ENCODE results near the gene MFSD12. TPM values are rescaled to one million over a fixed set of nuclear protein-coding genes. Genes with fewer than 3 reads are reported as not detected.

Gene MFSD12
- polyA plus RNA-seq, 1 experiment: 23.7 TPM

DNA sequence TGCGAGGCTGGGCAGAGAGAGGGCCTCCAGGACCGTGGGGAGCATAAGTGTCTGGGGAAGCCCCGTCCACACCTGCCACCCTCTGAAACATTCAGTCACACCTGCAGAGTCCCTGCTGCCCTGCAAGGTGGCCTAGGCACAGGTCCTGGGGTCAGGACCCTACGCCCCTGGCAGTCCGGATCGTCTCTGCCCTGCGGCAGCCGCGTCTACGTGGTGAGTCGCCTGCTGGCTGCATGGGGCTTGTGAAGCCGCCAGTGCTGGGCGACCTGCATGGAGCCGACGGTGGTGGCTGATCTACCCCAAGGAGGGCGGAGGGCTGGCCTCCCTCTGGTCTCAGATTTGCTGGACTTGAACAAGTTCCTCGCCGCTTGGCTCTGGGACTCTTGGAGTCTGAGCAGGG is 38.3 kb downstream of the MFSD12 start:
- DNase-seq (ENCODE audit: low read depth, low spot score): no peak
- ChIA-PET POLR2A (no interaction called here), CTCF (interaction anchor here (0.7 kb wide), 1 partner anchor 212 kb away, joined by 4 read pairs; no protein-coding TSS in a partner anchor)
- no peak overlapping the region for H3K4me3 ChIP-seq (ENCODE audit: low read depth, low read length)
- no peaks in the 10 kb centered on the region for H3K27me3 ChIP-seq (ENCODE audit: control insufficient read depth, insufficient read depth, low read length)
- H3K9me3 ChIP-seq (ENCODE audit: control insufficient read depth, insufficient read depth, low read length): no peaks in the 10 kb centered on the region; the same call in 1 of the 2 replicates
- TF ChIP-seq, protein P1, sequence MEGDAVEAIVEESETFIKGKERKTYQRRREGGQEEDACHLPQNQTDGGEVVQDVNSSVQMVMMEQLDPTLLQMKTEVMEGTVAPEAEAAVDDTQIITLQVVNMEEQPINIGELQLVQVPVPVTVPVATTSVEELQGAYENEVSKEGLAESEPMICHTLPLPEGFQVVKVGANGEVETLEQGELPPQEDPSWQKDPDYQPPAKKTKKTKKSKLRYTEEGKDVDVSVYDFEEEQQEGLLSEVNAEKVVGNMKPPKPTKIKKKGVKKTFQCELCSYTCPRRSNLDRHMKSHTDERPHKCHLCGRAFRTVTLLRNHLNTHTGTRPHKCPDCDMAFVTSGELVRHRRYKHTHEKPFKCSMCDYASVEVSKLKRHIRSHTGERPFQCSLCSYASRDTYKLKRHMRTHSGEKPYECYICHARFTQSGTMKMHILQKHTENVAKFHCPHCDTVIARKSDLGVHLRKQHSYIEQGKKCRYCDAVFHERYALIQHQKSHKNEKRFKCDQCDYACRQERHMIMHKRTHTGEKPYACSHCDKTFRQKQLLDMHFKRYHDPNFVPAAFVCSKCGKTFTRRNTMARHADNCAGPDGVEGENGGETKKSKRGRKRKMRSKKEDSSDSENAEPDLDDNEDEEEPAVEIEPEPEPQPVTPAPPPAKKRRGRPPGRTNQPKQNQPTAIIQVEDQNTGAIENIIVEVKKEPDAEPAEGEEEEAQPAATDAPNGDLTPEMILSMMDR (IDR thresholded peaks at IDR 0.05; ENCODE audit: low read depth, low read length): no peak
- no peak overlapping the region for H3K27ac ChIP-seq (ENCODE audit: low read depth, low read length)

DNA sequence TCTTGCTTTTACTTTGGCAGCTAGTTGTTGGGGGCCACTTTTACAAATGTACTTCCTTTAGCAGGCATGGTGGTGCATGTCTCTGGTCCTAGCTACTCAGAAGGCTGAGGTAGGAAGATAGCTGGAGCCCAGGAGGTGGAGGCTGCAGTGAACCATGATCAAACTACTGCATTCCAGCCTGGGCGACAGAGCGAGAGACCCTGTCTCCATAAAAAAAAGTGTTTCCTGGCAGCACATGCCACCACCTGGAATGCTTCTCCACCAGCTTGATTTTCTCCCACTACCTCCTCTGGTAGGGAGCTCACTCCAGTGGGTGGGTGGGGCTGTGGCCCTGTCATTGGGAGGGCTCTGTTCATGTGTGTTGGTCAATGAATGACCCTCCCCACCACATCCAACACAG is 38.7 kb downstream of the MFSD12 start:
- no peak overlapping the region for H3K27ac ChIP-seq (ENCODE audit: low read depth, low read length)
- TF ChIP-seq, protein P1 (IDR thresholded peaks at IDR 0.05; ENCODE audit: low read depth, low read length): no peak
- no peaks in the 10 kb centered on the region; the same call in 1 of the 2 replicates for H3K9me3 ChIP-seq (ENCODE audit: control insufficient read depth, insufficient read depth, low read length)
- H3K4me3 ChIP-seq (ENCODE audit: low read depth, low read length): no peak overlapping the region
- ChIA-PET CTCF (interaction anchor here (1.3 kb wide), 1 partner anchor 33 kb away, joined by 7 read pairs; no protein-coding TSS in a partner anchor), POLR2A (no interaction called here)
- no peaks in the 10 kb centered on the region for H3K27me3 ChIP-seq (ENCODE audit: control insufficient read depth, insufficient read depth, low read length)
- no peak for DNase-seq (ENCODE audit: low read depth, low spot score)

DNA sequence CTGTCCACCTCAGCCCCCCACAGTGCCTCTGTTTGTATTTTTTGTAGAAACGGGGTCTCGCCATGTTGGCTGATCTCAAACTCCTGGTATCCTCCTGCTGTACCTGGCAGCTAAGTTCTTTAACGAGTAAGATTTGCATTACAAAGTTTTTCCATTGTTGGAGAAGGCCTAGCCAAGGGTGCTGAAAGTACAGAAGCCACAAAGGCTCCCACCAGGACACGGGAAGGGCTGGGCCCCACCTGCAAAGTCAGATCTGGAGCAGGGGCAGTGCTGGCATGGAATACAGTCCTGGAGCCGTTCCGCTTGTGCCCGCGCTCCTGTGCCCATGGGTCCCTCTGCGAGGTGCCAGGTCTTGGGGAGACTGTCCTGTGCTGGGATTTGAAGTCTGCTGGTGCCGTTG is 39.1 kb downstream of the MFSD12 start:
- H3K4me3 ChIP-seq (ENCODE audit: low read depth, low read length): no peak overlapping the region
- no peaks in the 10 kb centered on the region for H3K27me3 ChIP-seq (ENCODE audit: control insufficient read depth, insufficient read depth, low read length)
- H3K9me3 ChIP-seq (ENCODE audit: control insufficient read depth, insufficient read depth, low read length): no peaks in the 10 kb centered on the region; the same call in 1 of the 2 replicates
- ChIA-PET CTCF (interaction anchor here (1.2 to 1.3 kb wide), 2 partner anchors 28 to 33 kb away, joined by 3 to 7 read pairs; no protein-coding TSS in a partner anchor), POLR2A (interaction anchor here (0.6 to 0.7 kb wide), 2 partner anchors 1251 to 1791 kb away, joined by 4 to 10 read pairs; no protein-coding TSS in a partner anchor)
- DNase-seq (ENCODE audit: low read depth, low spot score): no peak
- TF ChIP-seq, protein P1 (IDR thresholded peaks at IDR 0.05; ENCODE audit: low read depth, low read length): no peak
- H3K27ac ChIP-seq (ENCODE audit: low read depth, low read length): no peak overlapping the region

DNA sequence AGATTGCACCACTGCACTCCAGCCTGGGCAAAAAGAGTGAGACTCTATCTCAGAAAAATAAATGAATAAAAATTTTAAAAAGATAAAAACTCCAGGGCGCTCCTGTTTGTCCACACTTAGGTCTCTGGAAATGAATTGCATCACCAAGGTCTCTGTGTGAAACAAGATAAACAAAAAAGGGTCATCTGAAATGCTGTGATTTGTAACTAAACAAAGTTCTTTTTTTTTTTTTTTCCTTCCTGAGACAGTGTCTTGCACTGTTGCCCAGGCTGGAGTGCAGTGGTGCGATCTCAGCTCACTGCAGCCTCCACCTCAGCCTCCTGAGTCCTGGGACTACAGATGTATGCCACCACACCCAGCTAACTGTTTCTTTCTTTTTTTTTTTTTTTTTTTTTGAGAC is 39.7 kb downstream of the MFSD12 start:
- CTCF ChIA-PET: interaction anchor here (1.2 to 1.3 kb wide), 2 partner anchors 29 to 32 kb away, joined by 3 to 7 read pairs; no protein-coding TSS in a partner anchor

DNA sequence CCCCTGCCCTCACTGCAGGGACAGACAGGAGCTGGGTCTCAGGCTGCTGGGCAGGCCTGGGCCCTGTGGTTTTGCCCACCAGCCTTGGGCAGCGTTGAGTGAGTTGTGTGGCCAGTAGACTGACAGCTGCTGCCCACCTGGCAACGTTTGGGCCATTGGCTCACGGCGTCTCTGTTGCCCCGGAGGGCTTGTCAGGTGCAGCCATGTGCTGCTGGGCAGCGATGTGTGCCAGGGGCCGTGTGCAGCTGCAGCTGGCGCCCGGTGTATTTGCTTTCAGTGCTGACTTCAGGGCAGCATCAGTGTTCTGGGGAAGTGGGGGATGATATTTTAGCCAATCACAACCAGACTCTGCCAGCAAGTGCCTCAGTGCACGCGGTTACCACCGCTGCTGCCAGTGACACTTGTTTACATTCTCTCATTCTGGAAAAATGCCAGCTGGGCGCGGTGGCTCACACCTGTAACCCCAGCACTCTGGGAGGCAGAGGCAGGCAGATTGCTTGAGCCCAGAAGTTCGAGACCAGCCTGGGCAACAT is 40.6 kb downstream of the MFSD12 start:
- ChIA-PET POLR2A (no interaction called here), CTCF (interaction anchor here (1.2 to 1.4 kb wide), 2 partner anchors 30 to 190 kb away, joined by 3 to 5 read pairs; no protein-coding TSS in a partner anchor)
- DNase-seq (ENCODE audit: low read depth, low spot score): no peak
- no peak overlapping the region for H3K27ac ChIP-seq (ENCODE audit: low read depth, low read length)
- TF ChIP-seq, protein P1 (IDR thresholded peaks at IDR 0.05; ENCODE audit: low read depth, low read length): no peak
- no peaks in the 10 kb centered on the region for H3K27me3 ChIP-seq (ENCODE audit: control insufficient read depth, insufficient read depth, low read length)
- no peaks in the 10 kb centered on the region; the same call in 1 of the 2 replicates for H3K9me3 ChIP-seq (ENCODE audit: control insufficient read depth, insufficient read depth, low read length)
- no peak overlapping the region for H3K4me3 ChIP-seq (ENCODE audit: low read depth, low read length)

More for the DNA sequence above, 39.7 kb downstream of the MFSD12 start:
- Histone ChIP-seq H3K27ac (ENCODE audit: low read depth, low read length) (no peak overlapping the region), H3K27me3 (ENCODE audit: control insufficient read depth, insufficient read depth, low read length) (no peaks in the 10 kb centered on the region), H3K9me3 (ENCODE audit: control insufficient read depth, insufficient read depth, low read length) (no peaks in the 10 kb centered on the region; the same call in 1 of the 2 replicates), H3K4me3 (ENCODE audit: low read depth, low read length) (no peak overlapping the region)
- TF ChIP-seq, protein P1 (IDR thresholded peaks at IDR 0.05; ENCODE audit: low read depth, low read length): no peak
- no peak for DNase-seq (ENCODE audit: low read depth, low spot score)
- POLR2A ChIA-PET: interaction anchor here (0.6 to 0.7 kb wide), 4 partner anchors 96 to 1791 kb away, joined by 3 to 10 read pairs (median 4); no protein-coding TSS in a partner anchor

All from AG04450 (cell line).